GM12878 (cell line): ENCODE results near the gene MRPL32. TPM values are rescaled to one million over a fixed set of nuclear protein-coding genes. Genes with fewer than 3 reads are reported as not detected.

Experiments
- ATAC-seq: fragments of 200-7000 bp; cut with Tn5 transposase; 3 replicates; pipeline ENCODE4 v1.9.1; 2020; ENCODE audit warnings: mild to moderate bottlenecking, moderate library complexity
- BruUV-seq: library from RNA; stranded (reverse); fragments of 400-500 nt; replicated peaks from 2 replicates; lab custom pipeline; 2021; lab: Mats Ljungman, UMichigan
- CTCF ChIA-PET: fragments of 300-600 bp; sonication (Branson Sonifier 250); formaldehyde crosslinking; extraction: SDS; loops from one replicate; lab custom pipeline; 2021; ENCODE audit warnings: inconsistent platforms; lab: Yijun Ruan, JAX
- POLR2A ChIA-PET: fragments of 350-600 bp; formaldehyde crosslinking; extraction: SDS; loops from one replicate; lab custom pipeline; 2021; ENCODE audit warnings: inconsistent platforms; lab: Charles Lee
- RAD21 ChIA-PET: fragments of 300-600 bp; sonication (Branson Sonifier 250); formaldehyde crosslinking; loops from one replicate; lab custom pipeline; 2023; ENCODE audit warnings: antibody characterized with exemption; ENCODE audit not compliant: unreplicated experiment; lab: Charles Lee
- SMC1A ChIA-PET: fragments of 300-600 bp; sonication (Branson Sonifier 250); formaldehyde crosslinking; loops from one replicate; lab custom pipeline; 2023; ENCODE audit not compliant: unreplicated experiment, uncharacterized antibody; lab: Charles Lee
- DNase-seq: peaks from one replicate; pipeline ENCODE4 v3.0.0-alpha.2; 2011; ENCODE audit warnings: low read depth, low spot score
- FAIRE-seq: peaks from 3 replicates; lab custom pipeline; 2011; peaks lifted over from hg19 to GRCh38; lab: Jason Lieb, UNC
- H2AFZ ChIP-seq: 2 replicates; pipeline ENCODE4 v1.6.0; 2011; ENCODE audit warnings: low read depth, low read length, control low read depth; ENCODE audit not compliant: control insufficient read depth
- H3K27ac ChIP-seq: 2 replicates; pipeline ENCODE4 v1.5.1; 2011; ENCODE audit warnings: control low read depth; ENCODE audit not compliant: control insufficient read depth, insufficient read depth
- H3K27me3 ChIP-seq, 2 experiments: replicated peaks in 1 of 2; 2 replicates each; pipeline versions ENCODE4 v1.6.0 to v1.6.1; 2011; ENCODE audit warnings: low read length in 1 of 2; ENCODE audit not compliant: control insufficient read depth in 2 of 2, insufficient read depth in 2 of 2
- H3K36me3 ChIP-seq, 2 experiments: 2 replicates each; pipeline ENCODE4 v1.5.1; 2011; ENCODE audit warnings: low read length in 1 of 2; ENCODE audit not compliant: control insufficient read depth in 2 of 2, insufficient read depth in 2 of 2
- H3K4me1 ChIP-seq: 2 replicates; pipeline ENCODE4 v1.6.1; 2011; ENCODE audit warnings: mild to moderate bottlenecking, low read length, moderate library complexity, mixed read lengths; ENCODE audit not compliant: control insufficient read depth, insufficient read depth
- H3K4me2 ChIP-seq: 2 replicates; pipeline ENCODE4 v1.6.0; 2011; ENCODE audit warnings: control low read depth; ENCODE audit not compliant: control insufficient read depth, insufficient read depth
- H3K4me3 ChIP-seq: fragments of 200-600 bp; sonication (generic); 2 replicates; pipeline ENCODE4 v1.5.1; 2016
- H3K79me2 ChIP-seq: 2 replicates; pipeline ENCODE4 v1.6.0; 2011; ENCODE audit warnings: low read length; ENCODE audit not compliant: control insufficient read depth, insufficient read depth
- H3K9ac ChIP-seq: 2 replicates; pipeline ENCODE4 v1.8.0; 2011; ENCODE audit warnings: low read length, control low read depth, mixed read lengths; ENCODE audit not compliant: control insufficient read depth, insufficient read depth
- H3K9me3 ChIP-seq: replicated peaks from 3 replicates; pipeline ENCODE4 v1.5.1; 2011; ENCODE audit warnings: mild to moderate bottlenecking, low read length; ENCODE audit not compliant: control insufficient read depth, insufficient read depth
- H4K20me1 ChIP-seq: 2 replicates; pipeline ENCODE4 v1.6.0; 2011; ENCODE audit not compliant: control insufficient read depth, insufficient read depth
- RAD21 ChIP-seq: IDR thresholded peaks from 2 replicates; pipeline ENCODE4 v1.6.1; 2011; ENCODE audit warnings: mild to moderate bottlenecking, low read depth, low read length, moderate library complexity; ENCODE audit not compliant: insufficient read depth
- SMC3 ChIP-seq: IDR thresholded peaks from 2 replicates; pipeline ENCODE4 v1.6.1; 2011; ENCODE audit warnings: low read length, improper control_type of control experiment, borderline replicate concordance
- WGBS: methylation state at CpG from one replicate; pipeline ENCODE4 v1.1.6; 2016; ENCODE audit warnings: low lambda C conversion rate; ENCODE audit not compliant: insufficient replicate concordance, insufficient coverage; ENCODE audit errors: missing lambda C conversion rate; 5-methylcytosine and 5-hydroxymethylcytosine counted together
- in situ Hi-C: fragments of 300-500 bp; cut with MboI; formaldehyde crosslinking; loops from 9 replicates; pipeline ENCODE4 v1.14.3; 2018; ENCODE audit warnings: mixed read lengths
- intact Hi-C: fragments of 100-400 bp; cut with micrococcal nuclease; formaldehyde crosslinking; loops from one replicate; pipeline ENCODE4 v1.14.2; 2022; ENCODE audit not compliant: unreplicated experiment
- polyA plus RNA-seq, 11 experiments: library from polyadenylated mRNA; depleted of rRNA in 4 of 11; unstranded in 6 of 11; stranded (reverse) in 5 of 11; fragments of >200 nt; fragmentation: Nextera tagmentation in 4 of 11; fragmentation: Illumina TruSeq in 1 of 11; extraction: Ambion mirVana in 4 of 11; extraction: Trizol in 1 of 11; gene quantifications; 1 replicate in 1 of 11; 2 replicates in 10 of 11; pipeline versions ENCODE4 v1.2.1 to v1.2.3, GENCODE V29; 2011 to 2016; ENCODE audit warnings: inconsistent platforms in 2 of 11, missing spikeins in 2 of 11, low read depth in 1 of 11
- total RNA-seq, 4 experiments: library from RNA; depleted of rRNA in 3 of 4; stranded (reverse); fragments of >200 nt in 3 of 4; fragmentation: Illumina TruSeq in 1 of 4; extraction: Trizol in 1 of 4; gene quantifications; 2 replicates each; pipeline versions ENCODE4 v1.2.1 to v1.2.3, GENCODE V29; 2013 to 2021
- TF ChIP-seq, protein P1 (sequence below): fragments of 450-650 bp; IDR thresholded peaks from 2 replicates; pipeline ENCODE4 v1.6.1; 2017; ENCODE audit warnings: mild to moderate bottlenecking, moderate library complexity
- TF ChIP-seq, protein P2 (sequence below), 3 experiments: IDR thresholded peaks in 2 of 3; conservative IDR thresholded peaks in 1 of 3; 2 replicates each; pipeline ENCODE4 v1.5.1; 2011; ENCODE audit warnings: low read depth in 3 of 3, low read length in 3 of 3, mild to moderate bottlenecking in 3 of 3, control low read depth in 2 of 3, moderate library complexity in 2 of 3, inconsistent platforms in 1 of 3, mixed read lengths in 1 of 3; ENCODE audit not compliant: control insufficient read depth in 2 of 3, insufficient read depth in 1 of 3; ENCODE audit errors: extremely low read depth in 1 of 3

Gene MRPL32
- total and polyA plus RNA-seq, 10 of the 15 experiments (the other 5 are each of a cell fraction or from before 2014, with no cell fraction given) = 65.3 to 339 (median 112) TPM

DNA sequence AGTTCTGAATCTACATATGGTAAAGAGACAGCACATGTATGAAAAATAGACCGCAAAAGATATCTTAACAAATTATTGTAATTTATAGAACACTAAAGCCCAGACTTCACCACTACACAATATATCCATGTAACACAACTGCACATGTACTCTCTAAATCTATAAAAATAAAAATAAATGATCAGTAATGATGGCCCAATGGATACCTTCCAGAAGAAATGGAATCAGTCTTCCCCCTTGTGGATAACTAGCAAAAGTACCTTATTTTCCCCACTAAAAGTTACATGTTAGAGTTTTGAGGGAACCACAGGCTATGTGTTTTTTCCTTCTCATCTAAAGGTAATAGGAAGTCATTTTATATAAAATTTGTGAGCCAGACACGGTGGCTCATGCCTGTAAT lies 46.0 kb upstream of the MRPL32 start:
- H3K9me3 ChIP-seq = no peaks in the 10 kb centered on the region
- DNase-seq (no peak), ATAC-seq (no peak), FAIRE-seq (no peak)
- H3K27me3 ChIP-seq = peaks cover 0 to 1% of the 10 kb centered on the region in 2 experiments; a peak in 2 of 4 replicates
- no peaks in the 10 kb centered on the region for H4K20me1 ChIP-seq
- no TSS peak for BruUV-seq
- POLR2A ChIA-PET = no interaction called here
- RAD21 ChIA-PET = interaction anchor here (1.4 kb wide), 1 partner anchor 943 kb away, joined by 3 read pairs; no protein-coding TSS in a partner anchor
- no peak overlapping the region for H3K27ac ChIP-seq
- no peak overlapping the region for H3K9ac ChIP-seq
- no peak overlapping the region for H2AFZ ChIP-seq
- in situ Hi-C loops = no loop called here
- H3K36me3 ChIP-seq = no peaks in the 10 kb centered on the region
- CTCF ChIA-PET = interaction anchor here (1.8 to 2.1 kb wide), 2 partner anchors 9 to 943 kb away, joined by 8 to 16 read pairs; no protein-coding TSS in a partner anchor
- no peaks in the 10 kb centered on the region; the same call in 1 of the 2 replicates for H3K4me1 ChIP-seq
- H3K79me2 ChIP-seq = no peaks in the 10 kb centered on the region
- TF ChIP-seq RAD21 (peak; percentile 33; the same call in 1 of the 2 replicates), SMC3 (0 out of 2 replicates have a peak, but pooled peaks have one; percentile 10)
- TF ChIP-seq, protein P1, sequence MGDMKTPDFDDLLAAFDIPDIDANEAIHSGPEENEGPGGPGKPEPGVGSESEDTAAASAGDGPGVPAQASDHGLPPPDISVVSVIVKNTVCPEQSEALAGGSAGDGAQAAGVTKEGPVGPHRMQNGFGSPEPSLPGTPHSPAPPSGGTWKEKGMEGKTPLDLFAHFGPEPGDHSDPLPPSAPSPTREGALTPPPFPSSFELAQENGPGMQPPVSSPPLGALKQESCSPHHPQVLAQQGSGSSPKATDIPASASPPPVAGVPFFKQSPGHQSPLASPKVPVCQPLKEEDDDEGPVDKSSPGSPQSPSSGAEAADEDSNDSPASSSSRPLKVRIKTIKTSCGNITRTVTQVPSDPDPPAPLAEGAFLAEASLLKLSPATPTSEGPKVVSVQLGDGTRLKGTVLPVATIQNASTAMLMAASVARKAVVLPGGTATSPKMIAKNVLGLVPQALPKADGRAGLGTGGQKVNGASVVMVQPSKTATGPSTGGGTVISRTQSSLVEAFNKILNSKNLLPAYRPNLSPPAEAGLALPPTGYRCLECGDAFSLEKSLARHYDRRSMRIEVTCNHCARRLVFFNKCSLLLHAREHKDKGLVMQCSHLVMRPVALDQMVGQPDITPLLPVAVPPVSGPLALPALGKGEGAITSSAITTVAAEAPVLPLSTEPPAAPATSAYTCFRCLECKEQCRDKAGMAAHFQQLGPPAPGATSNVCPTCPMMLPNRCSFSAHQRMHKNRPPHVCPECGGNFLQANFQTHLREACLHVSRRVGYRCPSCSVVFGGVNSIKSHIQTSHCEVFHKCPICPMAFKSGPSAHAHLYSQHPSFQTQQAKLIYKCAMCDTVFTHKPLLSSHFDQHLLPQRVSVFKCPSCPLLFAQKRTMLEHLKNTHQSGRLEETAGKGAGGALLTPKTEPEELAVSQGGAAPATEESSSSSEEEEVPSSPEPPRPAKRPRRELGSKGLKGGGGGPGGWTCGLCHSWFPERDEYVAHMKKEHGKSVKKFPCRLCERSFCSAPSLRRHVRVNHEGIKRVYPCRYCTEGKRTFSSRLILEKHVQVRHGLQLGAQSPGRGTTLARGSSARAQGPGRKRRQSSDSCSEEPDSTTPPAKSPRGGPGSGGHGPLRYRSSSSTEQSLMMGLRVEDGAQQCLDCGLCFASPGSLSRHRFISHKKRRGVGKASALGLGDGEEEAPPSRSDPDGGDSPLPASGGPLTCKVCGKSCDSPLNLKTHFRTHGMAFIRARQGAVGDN = no peak
- TF ChIP-seq, protein P2, sequence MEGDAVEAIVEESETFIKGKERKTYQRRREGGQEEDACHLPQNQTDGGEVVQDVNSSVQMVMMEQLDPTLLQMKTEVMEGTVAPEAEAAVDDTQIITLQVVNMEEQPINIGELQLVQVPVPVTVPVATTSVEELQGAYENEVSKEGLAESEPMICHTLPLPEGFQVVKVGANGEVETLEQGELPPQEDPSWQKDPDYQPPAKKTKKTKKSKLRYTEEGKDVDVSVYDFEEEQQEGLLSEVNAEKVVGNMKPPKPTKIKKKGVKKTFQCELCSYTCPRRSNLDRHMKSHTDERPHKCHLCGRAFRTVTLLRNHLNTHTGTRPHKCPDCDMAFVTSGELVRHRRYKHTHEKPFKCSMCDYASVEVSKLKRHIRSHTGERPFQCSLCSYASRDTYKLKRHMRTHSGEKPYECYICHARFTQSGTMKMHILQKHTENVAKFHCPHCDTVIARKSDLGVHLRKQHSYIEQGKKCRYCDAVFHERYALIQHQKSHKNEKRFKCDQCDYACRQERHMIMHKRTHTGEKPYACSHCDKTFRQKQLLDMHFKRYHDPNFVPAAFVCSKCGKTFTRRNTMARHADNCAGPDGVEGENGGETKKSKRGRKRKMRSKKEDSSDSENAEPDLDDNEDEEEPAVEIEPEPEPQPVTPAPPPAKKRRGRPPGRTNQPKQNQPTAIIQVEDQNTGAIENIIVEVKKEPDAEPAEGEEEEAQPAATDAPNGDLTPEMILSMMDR (IDR thresholded peaks at IDR 0.05 in 2 of 3, conservative IDR thresholded peaks at IDR 0.05 in 1 of 3; ENCODE audit: control insufficient read depth in 2 of 3, extremely low read depth in 1 of 3, insufficient read depth in 1 of 3, low read depth in 3 of 3, low read length in 3 of 3) = peak; percentile 19 to 25 (median 24); a peak in 3 of 6 replicates
- no peak overlapping the region for H3K4me2 ChIP-seq
- intact Hi-C loops = no loop called here
- H3K4me3 ChIP-seq = no peak overlapping the region
- SMC1A ChIA-PET = interaction anchor here (1.4 kb wide), 1 partner anchor 569 kb away, joined by 4 read pairs; no protein-coding TSS in a partner anchor
- 47% methylated on average over 2 of the region's 2 CpGs for WGBS
